Measurements from ENCODE around the gene KRTAP4-7. TPM values are rescaled to one million over a fixed set of nuclear protein-coding genes. Genes with fewer than 3 reads are reported as not detected.

Gene KRTAP4-7
- total RNA-seq, 1 donor from 2014 or later = not detected

- Histone ChIP-seq H3K9me3 (peaks cover 0 to 10% of the 10 kb centered on the region in 2 donors), H3K27ac (no peak overlapping the region), H3K36me3 (no peaks in the 10 kb centered on the region), H3K4me3 (no peak overlapping the region), H3K4me1 (no peaks in the 10 kb centered on the region), H3K27me3 (no peaks in the 10 kb centered on the region)
- TF ChIP-seq CTCF (IDR thresholded peaks at IDR 0.05) = no peak
- no peak for DNase-seq (ENCODE audit: low spot score in 2 of 2)
- intact Hi-C loops (cut with DNase I) = no loop called here
Measured at GRCh38 chr17:41133880-41134735, 50.2 kb downstream of the KRTAP4-7 start.

Other genes with a start within 250 kb of the KRTAP4-7 start
- not detected for gene KRT12, start 216.9 kb upstream of the KRTAP4-7 start, total RNA-seq
- gene KRT20, start 198.9 kb upstream of the KRTAP4-7 start, total RNA-seq = not detected
- gene KRT23, start 146.5 kb upstream of the KRTAP4-7 start, total RNA-seq = not detected
- gene KRT39, start 117.2 kb upstream of the KRTAP4-7 start, total RNA-seq = not detected
- not detected for gene KRT40, start 99.8 kb upstream of the KRTAP4-7 start, total RNA-seq
- gene KRTAP3-3, start 90.0 kb upstream of the KRTAP4-7 start, total RNA-seq = not detected
- gene KRTAP3-2, start 84.2 kb upstream of the KRTAP4-7 start, total RNA-seq = not detected
- gene KRTAP3-1, start 75.0 kb upstream of the KRTAP4-7 start, total RNA-seq = not detected
- not detected for gene KRTAP1-5, start 56.9 kb upstream of the KRTAP4-7 start, total RNA-seq
- not detected for gene KRTAP1-4, start 54.0 kb upstream of the KRTAP4-7 start, total RNA-seq
- not detected for gene KRTAP1-3, start 49.3 kb upstream of the KRTAP4-7 start, total RNA-seq
- gene KRTAP1-1, start 42.7 kb upstream of the KRTAP4-7 start, total RNA-seq = not detected
- not detected for gene KRTAP2-1, start 36.8 kb upstream of the KRTAP4-7 start, total RNA-seq
- gene KRTAP2-2, start 28.9 kb upstream of the KRTAP4-7 start, total RNA-seq = not detected
- not detected for gene KRTAP2-3, start 24.0 kb upstream of the KRTAP4-7 start, total RNA-seq
- not detected for gene KRTAP2-4, start 18.3 kb upstream of the KRTAP4-7 start, total RNA-seq
- gene KRTAP4-8, start 14.0 kb downstream of the KRTAP4-7 start, total RNA-seq = not detected
- gene KRTAP4-16, start 18.1 kb downstream of the KRTAP4-7 start, total RNA-seq = not detected
- gene KRTAP4-9, start 21.2 kb downstream of the KRTAP4-7 start, total RNA-seq = not detected
- gene KRTAP4-11, start 34.2 kb downstream of the KRTAP4-7 start, total RNA-seq = not detected
- not detected for gene KRTAP4-12, start 40.0 kb downstream of the KRTAP4-7 start, total RNA-seq
- not detected for gene KRTAP4-6, start 56.4 kb downstream of the KRTAP4-7 start, total RNA-seq
- not detected for gene KRTAP4-5, start 65.7 kb downstream of the KRTAP4-7 start, total RNA-seq
- gene KRTAP4-4, start 76.6 kb downstream of the KRTAP4-7 start, total RNA-seq = not detected
- not detected for gene KRTAP4-3, start 84.1 kb downstream of the KRTAP4-7 start, total RNA-seq
- gene KRTAP4-2, start 94.1 kb downstream of the KRTAP4-7 start, total RNA-seq = not detected
- not detected for gene KRTAP4-1, start 100.8 kb downstream of the KRTAP4-7 start, total RNA-seq
- gene KRTAP9-1, start 105.7 kb downstream of the KRTAP4-7 start, total RNA-seq = not detected
- gene KRTAP9-2, start 142.5 kb downstream of the KRTAP4-7 start, total RNA-seq = not detected
- gene KRTAP9-3, start 148.3 kb downstream of the KRTAP4-7 start, total RNA-seq = not detected
- not detected for gene KRTAP9-8, start 153.8 kb downstream of the KRTAP4-7 start, total RNA-seq
- gene KRTAP9-4, start 165.5 kb downstream of the KRTAP4-7 start, total RNA-seq = not detected
- gene KRTAP9-9, start 171.2 kb downstream of the KRTAP4-7 start, total RNA-seq = not detected
- not detected for gene KRTAP9-6, start 181.2 kb downstream of the KRTAP4-7 start, total RNA-seq
- not detected for gene KRTAP9-7, start 191.5 kb downstream of the KRTAP4-7 start, total RNA-seq
- gene KRTAP29-1, start 218.7 kb downstream of the KRTAP4-7 start, total RNA-seq = not detected
- gene KRTAP16-1, start 225.2 kb downstream of the KRTAP4-7 start, total RNA-seq = not detected
- not detected for gene KRTAP17-1, start 231.6 kb downstream of the KRTAP4-7 start, total RNA-seq

Measured in ascending aorta (tissue), 2 donors.